ENCODE measurements around the gene MET. TPM values are rescaled to one million over a fixed set of nuclear protein-coding genes. Genes with fewer than 3 reads are reported as not detected.

The MET gene
- total and polyA plus RNA-seq, 10 of the 15 experiments (the other 5 are each of a cell fraction or from before 2014, with no cell fraction given) = 0.01 to 0.21 TPM; not detected in 8

- TF ChIP-seq CTCF (IDR thresholded peaks at IDR 0.05 in 2 of 3, conservative IDR thresholded peaks at IDR 0.05 in 1 of 3; ENCODE audit: control insufficient read depth in 2 of 3, extremely low read depth in 1 of 3, insufficient read depth in 1 of 3, low read depth in 3 of 3, low read length in 3 of 3) = no peak
- TF ChIP-seq LARP7 (IDR thresholded peaks at IDR 0.05) = no peak
- TF ChIP-seq SIX5 (IDR thresholded peaks at IDR 0.05; ENCODE audit: low read depth, low read length, severe bottlenecking) = no peak
Measured at GRCh38 chr7:116673457-116673865, 1.5 kb downstream of the MET start (continued).

- CTCF ChIA-PET = interaction anchor here (1.4 to 1.7 kb wide), 3 partner anchors 83 to 416 kb away, joined by 4 to 5 read pairs (median 4); no protein-coding TSS in a partner anchor
- FAIRE-seq (no peak), DNase-seq (ENCODE audit: low read depth, low spot score) (no peak), ATAC-seq (no peak)
- no peak overlapping the region for H3K4me3 ChIP-seq
- H4K20me1 ChIP-seq (ENCODE audit: control insufficient read depth, insufficient read depth) = no peaks in the 10 kb centered on the region
- H3K36me3 ChIP-seq (ENCODE audit: control insufficient read depth in 2 of 2, insufficient read depth in 2 of 2, low read length in 1 of 2) = no peaks in the 10 kb centered on the region
- POLR2A ChIA-PET = no interaction called here
- H3K4me1 ChIP-seq (ENCODE audit: control insufficient read depth, insufficient read depth, low read length) = 0 out of 2 replicates have a peak, but pooled peaks cover 3% of the 10 kb centered on the region
- no peaks in the 10 kb centered on the region for H3K79me2 ChIP-seq (ENCODE audit: control insufficient read depth, insufficient read depth, low read length)
- H3K9ac ChIP-seq (ENCODE audit: control insufficient read depth, insufficient read depth, low read length) = no peak overlapping the region
- H3K9me3 ChIP-seq (replicated peaks; ENCODE audit: control insufficient read depth, insufficient read depth, low read length) = no peaks in the 10 kb centered on the region
- H3K27ac ChIP-seq (ENCODE audit: control insufficient read depth, insufficient read depth) = no peak overlapping the region
- RAD21 ChIA-PET (ENCODE audit: unreplicated experiment) = no interaction called here
- H3K27me3 ChIP-seq (replicated peaks in 1 of 2; ENCODE audit: control insufficient read depth in 2 of 2, insufficient read depth in 2 of 2, low read length in 1 of 2) = peaks cover 8 to 9% of the 10 kb centered on the region in 2 experiments
- intact Hi-C loops (cut with micrococcal nuclease; ENCODE audit: unreplicated experiment) (no loop called here), in situ Hi-C loops (cut with MboI) (no loop called here)
- H3K4me2 ChIP-seq (ENCODE audit: control insufficient read depth, insufficient read depth) = no peak overlapping the region
- 45% methylated on average over 7 of the region's 7 CpGs for WGBS (ENCODE audit: insufficient coverage, insufficient replicate concordance, low lambda C conversion rate, missing lambda C conversion rate)
- SMC1A ChIA-PET (ENCODE audit: uncharacterized antibody, unreplicated experiment) = interaction anchor here (1.1 to 1.3 kb wide), 2 partner anchors 17 to 133 kb away, joined by 3 to 5 read pairs; no protein-coding TSS in a partner anchor
- no TSS peak for BruUV-seq (replicated peaks)
- H2AFZ ChIP-seq (ENCODE audit: control insufficient read depth, low read depth, low read length) = no peak overlapping the region
- TF ChIP-seq MEF2A (IDR thresholded peaks at IDR 0.05; ENCODE audit: insufficient read depth, low read depth, low read length) (no peak), ZNF24 (IDR thresholded peaks at IDR 0.05) (no peak), ZZZ3 (IDR thresholded peaks at IDR 0.05; ENCODE audit: control insufficient read depth, insufficient read length, low read depth) (no peak), E4F1 (IDR thresholded peaks at IDR 0.05; ENCODE audit: borderline replicate concordance, partially characterized antibody) (no peak), EED (IDR thresholded peaks at IDR 0.05; ENCODE audit: low read depth) (no peak), ZNF687 (IDR thresholded peaks at IDR 0.05) (no peak), RAD51 (IDR thresholded peaks at IDR 0.05) (no peak), ZNF622 (IDR thresholded peaks at IDR 0.05) (no peak), PAX5 (IDR thresholded peaks at IDR 0.05; ENCODE audit: borderline replicate concordance, low read depth, low read length) (no peak), HDGF (IDR thresholded peaks at IDR 0.05) (no peak)
Measured at GRCh38 chr7:116674508-116675173, 2.6 kb downstream of the MET start.
